Measurements from ENCODE around the gene TNNT1.

DNA sequence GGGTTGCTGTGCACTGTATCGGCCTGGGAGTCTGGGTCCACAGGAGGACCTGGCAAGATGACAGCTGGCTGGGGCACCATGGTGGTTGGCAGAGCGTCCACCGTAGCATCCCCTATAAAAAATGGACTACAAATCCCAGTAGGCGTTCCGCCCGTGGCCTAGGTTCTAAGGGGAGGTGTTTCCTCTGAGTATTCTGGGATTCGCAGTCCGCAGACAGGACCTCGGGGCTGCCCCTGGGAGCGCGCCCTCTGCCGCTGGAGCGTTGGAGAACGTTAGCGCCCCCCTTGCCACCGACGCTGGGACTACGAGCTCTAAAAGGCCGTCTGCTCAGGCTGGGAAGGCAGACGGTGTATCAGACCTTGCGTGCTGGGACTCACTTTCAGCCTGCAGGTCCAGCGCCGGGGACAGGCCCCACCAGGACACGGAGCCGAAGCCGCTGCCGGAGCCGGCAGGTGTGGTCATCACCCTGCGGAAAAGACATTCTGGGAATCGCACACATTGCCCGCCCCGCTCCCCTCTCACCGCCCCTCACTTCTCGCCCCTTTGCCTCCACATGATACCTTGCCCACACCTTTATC, 17.0 kb upstream of the TNNT1 start:
- TF ChIP-seq POLR2AphosphoS5 (IDR thresholded peaks at IDR 0.05; ENCODE audit: borderline replicate concordance, low read depth, low read length) (no peak), EZH2 (IDR thresholded peaks at IDR 0.05) (no peak)

Data from SK-N-MC (cell line).